HG02870 (cell line): ENCODE results near the gene HUS1B.
"Not testable (repeated sequence)": the region's sequence is repeated elsewhere in the genome, so short reads cannot be mapped to it uniquely, and the experiment has no call there.

Source experiments
- ATAC-seq: cut with Tn5 transposase; IDR thresholded peaks from one replicate; pipeline ENCODE4 v1.9.1; 2021; ENCODE audit warnings: mild to moderate bottlenecking, moderate library complexity; ENCODE audit not compliant: unreplicated experiment

The HUS1B gene

DNA sequence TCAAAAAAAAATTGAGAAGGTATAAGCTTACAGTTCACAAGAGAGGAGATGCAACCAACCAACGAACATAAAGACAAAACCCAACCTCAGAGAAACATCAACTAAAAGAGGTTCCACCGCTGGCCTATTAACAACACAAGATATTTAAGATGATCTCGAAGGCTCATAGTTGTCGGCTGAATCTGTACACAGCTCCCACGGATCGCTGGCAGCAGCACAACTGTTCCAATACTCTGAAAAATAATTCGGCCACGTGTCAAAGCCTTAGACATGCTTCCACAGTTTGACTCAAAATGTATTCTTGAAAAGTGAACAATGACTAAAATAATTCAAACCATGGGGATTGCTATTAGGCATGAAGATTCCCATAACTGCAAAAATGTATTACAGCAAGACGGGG is 22.4 kb upstream of the HUS1B start:
- ATAC-seq, result no peak

DNA sequence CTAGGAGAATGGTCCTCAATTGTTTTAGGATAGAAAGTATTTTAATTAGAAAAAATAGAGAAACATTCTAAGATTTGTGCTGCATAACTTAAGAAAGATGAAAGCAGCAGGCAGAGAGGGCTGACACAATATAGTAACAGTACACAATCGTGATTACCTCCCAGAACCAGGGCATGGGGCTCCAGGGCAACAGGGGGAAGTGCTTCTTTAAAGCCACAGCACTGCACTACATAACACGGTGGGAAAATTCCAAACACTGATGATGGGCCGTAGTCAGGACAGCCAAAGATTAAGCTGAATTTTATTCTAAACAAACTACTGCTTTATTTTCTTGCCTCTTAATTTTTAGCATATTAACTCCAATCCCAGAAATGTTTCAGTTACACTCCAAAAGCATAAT is 21.6 kb upstream of the HUS1B start:
- ATAC-seq, result no peak

DNA sequence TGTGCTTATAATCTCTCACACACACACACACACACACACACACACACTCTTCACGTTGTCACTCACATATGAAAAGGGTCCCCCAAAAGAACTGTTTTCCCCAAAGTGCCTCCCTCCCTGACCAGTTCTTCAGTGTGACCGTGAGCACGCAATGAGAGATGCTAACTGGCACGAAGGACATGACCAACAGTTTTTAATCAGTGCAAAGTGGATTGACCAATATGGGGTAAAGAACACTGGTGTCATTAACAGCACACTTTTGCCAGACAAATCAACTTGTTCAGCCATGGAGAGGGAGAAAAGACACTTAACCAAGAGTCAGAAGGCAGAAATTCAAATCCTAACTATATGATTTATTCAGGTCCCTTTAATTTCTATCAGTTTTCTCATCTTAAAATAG is 21.0 kb upstream of the HUS1B start:
- ATAC-seq, result no peak

DNA sequence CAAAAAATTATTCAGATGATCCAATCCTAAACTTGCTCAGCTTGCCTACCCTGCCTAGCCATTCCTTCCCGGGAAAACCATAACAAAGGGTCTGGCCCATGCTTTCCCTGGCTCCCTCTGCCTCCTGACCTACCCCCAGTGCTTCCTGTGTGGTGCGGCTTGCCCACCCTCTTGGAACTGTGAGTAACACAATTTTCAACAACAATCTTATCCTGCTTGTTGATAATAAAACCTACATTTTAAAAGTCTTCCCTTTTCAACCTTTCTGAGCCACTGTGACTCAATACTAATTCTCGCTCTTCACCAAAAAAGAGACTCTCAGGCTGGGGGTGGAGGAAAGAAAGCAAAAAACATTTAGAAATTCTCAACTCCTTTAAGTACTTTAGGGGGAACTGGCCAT is 18.1 kb upstream of the HUS1B start:
- ATAC-seq, result no peak

DNA sequence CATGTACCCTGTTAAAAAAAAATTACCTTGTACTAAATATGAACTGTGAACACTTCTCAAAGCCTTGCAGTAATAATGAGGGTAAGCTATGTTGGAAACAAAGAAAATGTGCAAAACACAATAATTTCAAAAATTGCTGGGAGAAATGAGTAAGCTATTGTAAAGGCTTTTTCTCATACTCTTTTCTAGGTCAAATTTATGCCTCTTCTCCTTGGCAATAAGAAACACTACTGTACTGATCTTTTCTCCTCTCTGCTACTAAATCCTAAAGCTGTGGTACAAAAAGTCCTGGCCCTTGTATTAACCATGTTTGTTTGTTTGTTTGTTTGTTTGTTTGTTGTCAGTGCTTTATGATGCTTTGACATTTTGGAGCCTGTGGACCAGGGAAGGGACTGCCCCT is 17.5 kb upstream of the HUS1B start:
- ATAC-seq, result no peak

DNA sequence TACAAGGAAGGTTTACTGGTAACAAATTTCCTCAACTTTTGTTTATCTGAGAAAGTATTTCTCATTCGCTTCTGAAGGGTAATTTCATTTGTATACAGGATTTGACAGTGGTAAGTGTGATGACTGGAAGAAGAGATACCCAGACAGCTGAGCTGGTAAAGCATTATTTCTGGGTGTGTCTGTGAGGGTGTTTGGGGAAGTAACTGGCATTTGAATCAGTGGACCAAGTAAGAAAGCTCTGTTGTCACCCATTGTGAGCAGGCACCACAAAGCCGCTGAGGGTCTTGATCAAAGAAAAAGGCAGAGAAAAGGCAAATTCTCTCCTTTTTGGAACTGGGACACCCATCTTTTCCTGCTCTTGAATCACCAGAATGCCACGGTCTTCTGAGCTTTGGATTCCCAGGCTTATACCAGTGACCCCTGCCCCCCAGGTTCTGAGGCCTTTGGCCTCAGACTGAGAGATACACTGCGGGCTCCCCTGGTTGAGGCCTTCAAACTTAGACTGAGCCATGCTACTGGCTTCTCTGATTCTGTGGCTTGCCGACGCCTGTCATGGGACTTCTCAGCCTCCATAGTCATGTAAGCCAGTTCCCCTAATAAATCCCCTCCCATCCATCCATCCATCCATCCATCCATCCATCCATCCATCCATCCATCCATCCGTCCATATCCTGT is 10.5 kb upstream of the HUS1B start:
- no peak for ATAC-seq

DNA sequence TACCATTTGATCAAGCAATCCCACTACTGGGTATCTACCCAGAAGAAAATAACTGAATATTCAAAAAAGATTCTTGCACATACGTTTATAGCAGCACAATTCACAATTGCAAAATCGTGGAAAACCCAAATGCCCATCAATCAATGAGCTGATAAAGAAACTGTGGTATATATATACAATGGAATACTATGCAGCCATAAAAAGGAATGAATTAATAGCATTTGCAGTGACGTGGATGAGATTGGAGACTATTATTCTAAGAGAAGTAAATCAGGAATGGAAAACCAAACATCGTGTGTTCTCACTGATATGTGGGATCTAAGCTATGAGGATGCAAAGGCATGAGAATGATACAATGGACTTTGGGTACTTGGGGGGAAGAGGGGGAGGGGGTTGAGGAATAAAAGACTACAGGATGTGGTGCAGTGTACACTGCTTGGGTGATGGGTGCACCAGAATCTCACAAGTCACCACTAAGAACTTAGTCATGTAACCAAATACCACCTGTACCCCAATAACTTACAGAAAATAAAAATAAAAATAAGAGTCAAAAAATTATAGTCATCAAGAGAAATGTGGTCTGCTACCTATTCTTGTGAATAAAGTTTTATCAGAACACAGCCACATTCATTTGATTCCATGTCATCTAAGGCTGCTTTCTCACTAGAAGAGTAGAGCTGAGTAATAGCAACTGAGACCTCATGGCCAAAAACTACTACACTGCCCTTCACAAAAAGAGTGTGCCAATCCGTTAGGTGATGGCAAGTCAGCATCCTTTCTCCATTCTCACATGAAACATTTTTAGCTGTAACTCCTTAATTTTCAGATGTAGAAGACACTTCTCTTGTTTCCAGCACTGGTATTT is 8.7 kb upstream of the HUS1B start:
- no peak for ATAC-seq

DNA sequence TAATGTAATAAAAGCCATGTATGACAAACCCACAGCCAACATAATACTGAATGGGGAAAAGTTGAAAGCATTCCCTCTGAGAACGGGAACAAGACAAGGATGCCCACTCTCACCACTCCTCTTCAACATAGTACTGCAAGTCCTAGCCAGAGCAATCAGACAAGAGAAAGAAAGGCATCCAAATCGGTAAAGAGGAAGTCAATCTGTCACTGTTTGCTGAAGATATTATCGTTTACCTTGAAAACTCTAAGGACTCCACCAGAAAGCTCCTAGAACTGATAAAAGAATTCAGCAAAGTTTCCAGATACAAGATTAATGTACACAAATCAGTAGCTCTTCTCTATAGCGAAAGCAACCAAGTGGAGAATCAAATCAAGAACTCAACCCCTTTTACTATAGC is 6.9 kb upstream of the HUS1B start:
- ATAC-seq, result not testable (repeated sequence)

DNA sequence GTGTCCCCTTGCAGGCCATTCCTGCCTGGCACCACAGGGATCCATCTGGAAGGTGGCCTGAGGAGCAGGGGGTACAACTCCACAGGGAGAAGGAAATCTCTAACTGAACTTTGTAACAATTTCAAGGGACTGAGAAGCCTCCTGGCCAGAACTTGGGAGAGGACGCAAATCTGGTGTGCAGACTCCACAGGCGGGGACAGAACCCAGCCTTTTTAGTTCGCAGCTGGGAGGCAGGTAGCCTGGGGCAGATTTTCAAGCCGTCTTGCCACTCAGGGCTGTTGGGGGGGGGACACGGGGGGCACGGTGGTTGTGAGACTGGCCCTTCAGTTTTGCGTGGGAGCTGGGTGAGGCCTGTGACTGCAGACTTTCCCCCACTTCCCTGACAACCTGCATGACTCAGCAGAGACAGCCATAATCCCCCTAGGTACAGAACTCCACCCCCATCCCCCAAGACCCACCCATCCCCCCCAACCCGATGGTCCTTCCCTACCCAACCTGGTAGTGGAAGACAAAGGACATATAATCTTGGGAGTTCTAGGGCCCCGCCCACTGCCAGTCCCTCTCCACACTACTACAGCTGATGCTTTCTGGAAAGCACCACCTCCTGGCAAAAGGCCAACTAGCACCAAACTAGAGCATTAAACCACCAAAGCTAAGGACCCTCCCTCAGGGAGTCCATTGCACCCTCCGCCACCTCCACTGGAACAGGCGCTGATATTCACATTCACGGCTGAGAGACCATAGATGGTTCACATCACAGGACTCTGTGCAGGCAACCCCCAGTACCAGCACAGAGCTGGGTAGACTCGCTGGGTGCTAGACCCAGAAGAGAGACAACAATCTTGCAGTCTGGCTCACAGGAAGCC is 3.0 kb upstream of the HUS1B start:
- no peak for ATAC-seq

DNA sequence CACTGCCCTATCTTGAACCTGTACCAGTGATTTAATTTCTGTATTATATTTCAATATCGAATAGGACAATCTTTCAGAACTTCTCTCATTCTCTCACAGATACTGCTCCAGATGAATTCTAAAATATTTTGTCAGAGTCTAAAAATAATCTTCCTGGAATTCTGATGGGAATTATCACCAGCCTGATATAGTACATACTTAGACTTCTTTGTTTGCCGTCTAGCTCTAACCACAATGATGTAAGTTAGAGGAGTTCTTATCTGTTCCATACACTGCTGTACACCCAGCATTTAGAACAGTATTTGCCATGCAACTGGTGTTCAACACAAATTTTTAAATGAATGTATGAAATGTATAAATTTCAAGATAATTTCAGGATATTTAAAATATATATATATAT is 1.3 kb upstream of the HUS1B start:
- ATAC-seq, result no peak

DNA sequence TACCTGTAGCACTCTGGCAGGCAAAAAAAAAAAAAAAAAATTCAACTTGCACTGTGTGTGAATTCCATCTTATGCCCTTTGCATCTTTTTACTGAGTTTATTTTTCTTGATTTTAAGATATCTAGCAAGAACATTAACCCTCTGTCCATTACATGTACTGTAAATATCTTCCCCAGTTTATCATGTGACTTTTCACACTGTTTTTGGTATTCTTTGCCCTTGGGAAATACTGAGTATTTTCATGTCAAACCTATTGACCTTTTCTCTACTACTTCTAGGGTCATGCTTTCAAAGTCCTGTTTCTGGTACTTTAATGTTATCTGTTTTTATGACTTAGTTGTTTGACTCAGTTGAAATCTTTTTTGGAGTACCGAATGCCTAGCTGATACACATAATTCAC is 843 bp upstream of the HUS1B start:
- ATAC-seq, result no peak

DNA sequence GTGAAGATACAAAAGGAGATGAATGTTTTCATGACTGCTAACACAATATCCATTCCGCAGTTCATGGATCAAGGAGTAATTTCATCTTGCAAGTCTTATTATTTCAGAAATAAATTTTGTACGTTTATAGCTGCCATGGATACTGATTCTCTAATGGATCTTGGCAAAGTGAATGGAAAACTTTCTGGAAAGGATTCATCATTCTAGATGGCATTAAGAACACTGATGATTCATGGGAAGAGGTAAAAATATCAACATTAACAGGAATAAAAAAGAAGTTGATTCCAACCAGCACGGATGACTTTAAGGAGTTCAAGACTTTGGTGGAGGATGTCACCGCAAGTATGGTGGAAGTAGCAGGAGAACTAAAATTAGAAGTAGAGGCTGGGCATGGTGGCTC is 2.8 kb downstream of the HUS1B start:
- ATAC-seq, result no peak

DNA sequence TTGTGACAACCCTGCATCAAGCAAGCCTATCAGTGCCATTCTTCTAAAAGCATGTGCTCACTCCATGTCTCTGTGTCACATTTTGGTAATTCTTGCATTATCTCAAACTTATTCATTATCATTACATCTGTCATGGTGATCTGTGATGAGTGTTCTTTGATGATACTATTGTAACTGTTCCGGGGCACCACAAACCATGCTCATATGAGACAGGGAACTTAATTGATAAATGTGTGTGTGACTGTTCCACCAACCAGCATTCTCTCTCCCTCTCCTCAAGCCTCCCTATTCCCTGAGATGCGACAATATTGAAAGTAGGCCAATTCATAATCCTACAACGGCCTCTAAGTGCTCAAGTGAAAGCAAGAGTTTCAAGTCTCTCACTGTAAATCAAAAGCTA is 4.0 kb downstream of the HUS1B start:
- ATAC-seq, result no peak

DNA sequence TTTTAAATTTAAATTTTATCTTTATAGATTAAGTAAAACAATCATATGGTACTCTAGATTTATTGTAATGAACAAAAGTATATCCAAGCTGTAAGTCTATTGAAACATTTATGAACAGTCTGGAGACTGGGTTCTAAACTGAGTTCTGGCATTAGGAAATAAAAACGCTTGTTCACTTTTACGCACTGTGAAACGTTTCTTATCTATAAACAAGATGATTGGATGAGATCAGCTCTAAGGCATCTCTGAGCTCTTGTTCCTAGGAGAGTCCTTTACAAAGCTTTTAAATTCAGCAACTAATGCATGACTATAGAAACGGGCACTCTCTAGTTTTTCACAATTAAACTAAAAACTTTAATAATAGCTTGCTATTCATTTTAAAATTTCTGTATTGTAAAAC is 6.8 kb downstream of the HUS1B start:
- ATAC-seq, result no peak

DNA sequence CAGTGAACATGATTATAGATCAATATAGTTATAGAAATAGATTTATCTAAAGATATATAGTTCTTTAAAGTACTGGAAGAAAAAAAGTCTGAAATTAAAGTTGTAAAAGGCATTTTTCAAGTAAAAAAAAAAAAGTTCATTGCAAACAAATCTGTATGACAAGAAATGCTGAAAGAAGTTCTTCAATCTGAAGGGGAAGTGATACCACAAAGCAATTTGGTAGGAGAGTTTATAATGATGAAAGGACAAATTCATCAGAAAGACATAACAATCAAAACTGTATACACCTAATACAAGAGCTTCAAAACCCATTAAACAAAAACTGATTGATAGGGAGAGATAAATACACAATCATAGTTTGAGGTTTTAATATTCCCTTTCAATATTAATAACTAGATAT is 14.1 kb downstream of the HUS1B start:
- no peak for ATAC-seq

DNA sequence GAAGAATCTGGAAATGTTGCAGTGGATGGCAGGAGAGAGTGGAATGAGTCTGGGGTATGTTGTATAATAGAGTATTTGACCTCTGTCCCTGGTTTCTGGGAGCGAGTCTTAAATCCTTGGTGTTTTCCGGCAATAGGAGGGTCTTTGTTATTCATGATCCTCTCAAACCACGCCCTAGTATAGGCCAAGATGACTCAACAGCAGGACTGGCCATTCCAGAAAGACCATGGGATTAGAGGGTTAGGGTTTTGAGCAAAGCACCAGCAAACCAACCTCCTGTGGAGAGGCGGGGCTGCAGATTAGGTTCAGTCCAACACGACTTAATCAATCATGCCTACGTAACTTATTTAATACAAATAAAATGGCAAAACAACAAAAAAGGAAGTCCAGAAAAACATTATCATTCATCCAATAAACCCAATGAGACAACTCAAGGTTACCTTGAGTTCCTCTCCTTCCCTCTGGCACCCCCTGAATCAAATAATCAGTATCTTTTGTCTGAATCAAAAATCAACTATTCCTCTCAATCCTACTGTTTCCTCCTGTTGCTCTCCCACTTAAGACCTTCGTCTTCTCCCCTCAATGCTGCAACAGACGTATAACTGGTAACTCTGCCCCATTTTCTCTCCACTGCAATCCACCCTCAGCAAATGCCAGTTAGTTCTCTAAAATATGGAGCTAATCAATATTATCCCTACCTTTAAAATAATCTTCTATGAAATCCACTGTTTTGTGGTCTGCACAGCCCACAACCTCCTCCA is 15.5 kb downstream of the HUS1B start:
- no peak for ATAC-seq

DNA sequence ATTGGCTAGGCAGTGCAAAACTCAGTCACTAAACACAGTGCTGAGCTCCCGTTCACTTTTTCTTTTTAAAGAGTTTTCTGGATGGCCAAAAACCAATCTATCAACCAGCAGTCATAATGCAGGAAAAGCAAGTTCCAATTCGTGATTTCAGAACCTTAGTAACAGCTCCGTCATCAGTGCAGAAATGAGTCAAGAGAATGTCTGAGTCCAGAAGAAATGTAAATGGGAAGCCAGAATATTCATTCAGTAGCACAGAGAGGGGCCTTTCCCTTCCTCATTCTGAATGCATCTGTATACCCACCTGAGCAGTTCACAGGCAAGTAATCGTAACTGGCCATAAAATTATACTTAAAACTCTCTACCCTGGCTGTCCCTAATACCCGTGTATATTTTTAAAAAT is 20.4 kb downstream of the HUS1B start:
- ATAC-seq, result peak; percentile 97

DNA sequence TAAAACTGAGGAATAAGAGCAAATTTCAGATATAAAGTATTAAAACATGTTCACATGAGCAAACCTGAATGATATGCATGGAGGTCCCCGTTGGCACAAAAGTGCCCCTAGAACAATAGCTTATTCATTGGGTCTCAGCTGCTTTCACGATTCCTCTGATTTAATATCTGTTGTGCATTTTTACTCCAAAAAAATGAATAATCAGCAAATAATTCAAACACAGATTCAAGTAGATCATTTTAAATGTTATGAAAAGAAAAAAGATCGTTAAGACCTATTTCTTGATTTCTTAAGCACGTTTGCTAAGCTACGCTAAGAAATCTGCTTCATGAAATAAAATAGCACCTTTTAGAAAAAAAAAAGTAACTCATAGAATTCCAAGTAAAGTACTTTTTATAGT is 21.7 kb downstream of the HUS1B start:
- ATAC-seq, result no peak

DNA sequence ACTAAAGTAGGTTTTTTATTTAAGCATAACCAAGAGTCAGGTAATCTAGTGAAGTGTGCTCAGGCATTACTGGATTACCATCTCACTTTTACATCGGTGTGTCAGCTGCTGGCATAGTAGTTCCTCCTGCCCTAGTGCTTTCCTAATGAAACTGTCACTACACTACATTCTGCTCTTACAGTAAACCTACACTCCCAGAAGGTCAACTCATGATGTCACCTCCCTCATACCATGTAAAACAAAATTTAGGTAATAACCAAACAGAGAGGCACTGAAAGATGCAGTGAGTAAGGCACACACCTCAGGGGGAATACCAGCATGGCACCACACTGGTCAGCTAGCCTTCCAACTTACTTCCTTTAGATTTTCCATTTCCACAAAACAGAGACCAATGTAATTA is 23.3 kb downstream of the HUS1B start:
- ATAC-seq, result no peak

DNA sequence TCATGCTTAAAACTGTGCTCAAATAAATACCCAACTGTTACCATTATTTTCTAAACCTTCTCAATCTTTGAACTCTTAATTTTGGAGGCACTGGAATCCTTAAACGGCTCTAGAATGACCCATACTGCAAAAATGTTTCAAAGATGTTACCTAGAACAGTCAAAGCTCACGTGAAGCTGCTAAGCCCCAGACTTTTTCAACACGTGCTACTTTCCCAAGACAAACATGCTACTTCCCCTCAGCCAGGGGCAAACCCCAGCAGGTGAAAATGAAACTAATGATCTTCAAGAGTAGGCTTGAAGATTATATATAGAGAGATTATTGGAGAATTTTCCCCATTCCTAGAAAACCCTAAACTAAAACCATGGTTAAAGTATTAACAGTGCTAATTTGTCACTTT is 28.1 kb downstream of the HUS1B start:
- no peak for ATAC-seq

DNA sequence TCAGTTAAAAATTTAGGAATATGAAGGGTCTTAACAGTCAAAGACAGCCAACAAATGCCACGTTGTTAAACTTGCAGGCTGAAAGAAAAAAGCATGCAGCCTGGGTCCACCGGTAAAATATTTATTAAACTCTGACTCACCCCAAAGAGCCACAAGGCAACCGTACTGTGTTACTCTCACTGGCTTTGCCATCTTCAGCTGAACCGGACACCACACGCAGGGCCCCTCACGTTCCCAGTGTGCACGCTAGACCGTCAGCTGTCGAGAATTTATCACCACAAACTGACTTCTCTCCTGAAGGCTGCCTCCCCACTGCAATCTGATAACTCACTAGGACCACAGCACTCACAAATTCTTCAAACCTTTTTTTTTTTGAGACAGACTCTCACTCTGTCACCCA is 30.7 kb downstream of the HUS1B start:
- ATAC-seq, result no peak
